GM23338 (cell line): Measurements from ENCODE around the gene TMCO4.

Experiments used
- CREB1 ChIP-seq: fragments of 250-450 bp; sonication (Bioruptor Pico); IDR thresholded peaks from 2 replicates; pipeline ENCODE4 v1.5.0; 2020; ENCODE audit warnings: low read depth, mild to moderate bottlenecking, moderate library complexity
- EZH2 ChIP-seq: fragments of 200-600 bp; sonication (generic); IDR thresholded peaks from one replicate; pipeline ENCODE4 v1.8.0; 2017; ENCODE audit warnings: antibody characterized with exemption, mild to moderate bottlenecking, low read depth; ENCODE audit not compliant: unreplicated experiment
- EZH2phosphoT487 ChIP-seq: fragments of 200-600 bp; sonication (generic); IDR thresholded peaks from one replicate; pipeline ENCODE4 v1.8.1; 2018; ENCODE audit warnings: antibody characterized with exemption; ENCODE audit not compliant: unreplicated experiment
- JUNB ChIP-seq: IDR thresholded peaks from one replicate; pipeline ENCODE4 v1.6.1; 2016; ENCODE audit warnings: antibody characterized with exemption; ENCODE audit not compliant: unreplicated experiment
- NANOG ChIP-seq: IDR thresholded peaks from 2 replicates; pipeline ENCODE4 v1.6.1; 2016; ENCODE audit warnings: antibody characterized with exemption, borderline replicate concordance
- POLR2AphosphoS5 ChIP-seq: IDR thresholded peaks from 2 replicates; pipeline ENCODE4 v1.6.1; 2016; ENCODE audit warnings: antibody characterized with exemption, low read depth
- STAT1 ChIP-seq: IDR thresholded peaks from one replicate; pipeline ENCODE4 v1.6.1; 2016; ENCODE audit warnings: antibody characterized with exemption; ENCODE audit not compliant: unreplicated experiment
- ZNF114 ChIP-seq: fragments of 250-450 bp; sonication (Bioruptor Pico); IDR thresholded peaks from 2 replicates; pipeline ENCODE4 v1.5.0; 2020; ENCODE audit warnings: mild to moderate bottlenecking, moderate library complexity
- ZNF331 ChIP-seq: fragments of 250-450 bp; sonication (Bioruptor Pico); IDR thresholded peaks from 2 replicates; pipeline ENCODE4 v1.5.0; 2020; ENCODE audit warnings: low read depth, mild to moderate bottlenecking, moderate library complexity
- TF ChIP-seq, protein P1 (sequence below): IDR thresholded peaks from one replicate; pipeline ENCODE4 v1.6.1; 2018; ENCODE audit warnings: antibody characterized with exemption; ENCODE audit not compliant: unreplicated experiment
- TF ChIP-seq, protein P2 (sequence below), 2 experiments: fragments of 200-600 bp in 1 of 2; sonication (generic) in 1 of 2; conservative IDR thresholded peaks; 2 replicates each; pipeline versions ENCODE4 v1.5.1 to v1.6.1; 2016 to 2017; ENCODE audit warnings: antibody characterized with exemption in 2 of 2, low read depth in 2 of 2, mild to moderate bottlenecking in 2 of 2, moderate library complexity in 1 of 2
- TF ChIP-seq, protein P3 (sequence below): IDR thresholded peaks from 2 replicates; pipeline ENCODE4 v1.6.1; 2016; ENCODE audit warnings: antibody characterized with exemption

DNA sequence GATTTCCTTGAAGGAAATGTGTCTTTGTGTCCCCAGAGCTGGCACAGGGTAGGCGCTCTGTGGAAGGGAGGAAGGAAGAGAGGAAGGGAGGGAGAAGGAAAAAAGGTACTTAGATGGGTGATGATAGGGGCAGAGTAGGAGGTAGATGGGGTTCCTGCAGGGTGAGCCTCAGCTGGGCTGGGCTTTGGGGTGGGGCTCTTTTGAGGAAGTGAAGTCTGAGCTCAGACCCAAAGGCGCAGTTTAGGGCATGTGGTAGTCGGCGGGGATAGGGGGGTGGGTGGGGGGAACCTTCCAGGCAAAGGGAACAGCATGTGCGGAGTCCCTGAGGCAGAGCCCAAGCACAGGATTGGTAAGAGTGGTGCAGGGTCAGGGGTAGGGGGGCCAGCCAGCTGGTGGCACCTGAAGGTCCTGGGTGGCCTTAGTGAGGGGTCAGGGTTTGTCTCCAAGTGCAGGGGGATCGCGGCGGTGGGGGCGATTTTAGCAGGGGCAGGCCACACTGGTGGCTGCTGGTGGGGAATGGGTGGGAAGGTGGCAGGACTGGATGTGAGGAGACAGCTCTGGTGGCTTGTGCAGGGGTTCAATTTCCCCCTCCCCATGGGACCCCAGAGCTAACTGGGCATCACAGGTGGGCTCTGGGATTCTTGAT lies 143.5 kb downstream of the TMCO4 start:
- no peak for TF ChIP-seq CREB1
- TF ChIP-seq, protein P1, sequence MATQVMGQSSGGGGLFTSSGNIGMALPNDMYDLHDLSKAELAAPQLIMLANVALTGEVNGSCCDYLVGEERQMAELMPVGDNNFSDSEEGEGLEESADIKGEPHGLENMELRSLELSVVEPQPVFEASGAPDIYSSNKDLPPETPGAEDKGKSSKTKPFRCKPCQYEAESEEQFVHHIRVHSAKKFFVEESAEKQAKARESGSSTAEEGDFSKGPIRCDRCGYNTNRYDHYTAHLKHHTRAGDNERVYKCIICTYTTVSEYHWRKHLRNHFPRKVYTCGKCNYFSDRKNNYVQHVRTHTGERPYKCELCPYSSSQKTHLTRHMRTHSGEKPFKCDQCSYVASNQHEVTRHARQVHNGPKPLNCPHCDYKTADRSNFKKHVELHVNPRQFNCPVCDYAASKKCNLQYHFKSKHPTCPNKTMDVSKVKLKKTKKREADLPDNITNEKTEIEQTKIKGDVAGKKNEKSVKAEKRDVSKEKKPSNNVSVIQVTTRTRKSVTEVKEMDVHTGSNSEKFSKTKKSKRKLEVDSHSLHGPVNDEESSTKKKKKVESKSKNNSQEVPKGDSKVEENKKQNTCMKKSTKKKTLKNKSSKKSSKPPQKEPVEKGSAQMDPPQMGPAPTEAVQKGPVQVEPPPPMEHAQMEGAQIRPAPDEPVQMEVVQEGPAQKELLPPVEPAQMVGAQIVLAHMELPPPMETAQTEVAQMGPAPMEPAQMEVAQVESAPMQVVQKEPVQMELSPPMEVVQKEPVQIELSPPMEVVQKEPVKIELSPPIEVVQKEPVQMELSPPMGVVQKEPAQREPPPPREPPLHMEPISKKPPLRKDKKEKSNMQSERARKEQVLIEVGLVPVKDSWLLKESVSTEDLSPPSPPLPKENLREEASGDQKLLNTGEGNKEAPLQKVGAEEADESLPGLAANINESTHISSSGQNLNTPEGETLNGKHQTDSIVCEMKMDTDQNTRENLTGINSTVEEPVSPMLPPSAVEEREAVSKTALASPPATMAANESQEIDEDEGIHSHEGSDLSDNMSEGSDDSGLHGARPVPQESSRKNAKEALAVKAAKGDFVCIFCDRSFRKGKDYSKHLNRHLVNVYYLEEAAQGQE: no peak
- TF ChIP-seq JUNB: no peak
- TF ChIP-seq, protein P2, sequence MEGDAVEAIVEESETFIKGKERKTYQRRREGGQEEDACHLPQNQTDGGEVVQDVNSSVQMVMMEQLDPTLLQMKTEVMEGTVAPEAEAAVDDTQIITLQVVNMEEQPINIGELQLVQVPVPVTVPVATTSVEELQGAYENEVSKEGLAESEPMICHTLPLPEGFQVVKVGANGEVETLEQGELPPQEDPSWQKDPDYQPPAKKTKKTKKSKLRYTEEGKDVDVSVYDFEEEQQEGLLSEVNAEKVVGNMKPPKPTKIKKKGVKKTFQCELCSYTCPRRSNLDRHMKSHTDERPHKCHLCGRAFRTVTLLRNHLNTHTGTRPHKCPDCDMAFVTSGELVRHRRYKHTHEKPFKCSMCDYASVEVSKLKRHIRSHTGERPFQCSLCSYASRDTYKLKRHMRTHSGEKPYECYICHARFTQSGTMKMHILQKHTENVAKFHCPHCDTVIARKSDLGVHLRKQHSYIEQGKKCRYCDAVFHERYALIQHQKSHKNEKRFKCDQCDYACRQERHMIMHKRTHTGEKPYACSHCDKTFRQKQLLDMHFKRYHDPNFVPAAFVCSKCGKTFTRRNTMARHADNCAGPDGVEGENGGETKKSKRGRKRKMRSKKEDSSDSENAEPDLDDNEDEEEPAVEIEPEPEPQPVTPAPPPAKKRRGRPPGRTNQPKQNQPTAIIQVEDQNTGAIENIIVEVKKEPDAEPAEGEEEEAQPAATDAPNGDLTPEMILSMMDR (conservative IDR thresholded peaks at IDR 0.05; ENCODE audit: low read depth in 2 of 2): no peak
- TF ChIP-seq EZH2: no peak
- TF ChIP-seq POLR2AphosphoS5: no peak
- no peak for TF ChIP-seq EZH2phosphoT487
- TF ChIP-seq, protein P3, sequence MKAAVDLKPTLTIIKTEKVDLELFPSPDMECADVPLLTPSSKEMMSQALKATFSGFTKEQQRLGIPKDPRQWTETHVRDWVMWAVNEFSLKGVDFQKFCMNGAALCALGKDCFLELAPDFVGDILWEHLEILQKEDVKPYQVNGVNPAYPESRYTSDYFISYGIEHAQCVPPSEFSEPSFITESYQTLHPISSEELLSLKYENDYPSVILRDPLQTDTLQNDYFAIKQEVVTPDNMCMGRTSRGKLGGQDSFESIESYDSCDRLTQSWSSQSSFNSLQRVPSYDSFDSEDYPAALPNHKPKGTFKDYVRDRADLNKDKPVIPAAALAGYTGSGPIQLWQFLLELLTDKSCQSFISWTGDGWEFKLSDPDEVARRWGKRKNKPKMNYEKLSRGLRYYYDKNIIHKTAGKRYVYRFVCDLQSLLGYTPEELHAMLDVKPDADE: no peak
- TF ChIP-seq ZNF331 (CRISPR knock-in tag): no peak
- TF ChIP-seq ZNF114: no peak
- TF ChIP-seq STAT1: no peak
- no peak for TF ChIP-seq NANOG
